GM23248 (cell line): ENCODE results near the gene C14orf93. TPM values are rescaled to one million over a fixed set of nuclear protein-coding genes. Genes with fewer than 3 reads are reported as not detected.

ENCODE experiments used
- DNase-seq: peaks from one replicate; pipeline ENCODE4 v3.0.0-alpha.2; 2015
- H2AFZ ChIP-seq: fragments of 200-600 bp; sonication (generic); 2 replicates; pipeline ENCODE4 v1.6.1; 2016; ENCODE audit warnings: antibody characterized with exemption
- H3F3A ChIP-seq: fragments of 200-600 bp; sonication (generic); 2 replicates; pipeline ENCODE4 v1.6.1; 2016; ENCODE audit warnings: mild to moderate bottlenecking, antibody characterized with exemption, mixed run types; ENCODE audit not compliant: insufficient read depth
- H3K27ac ChIP-seq: fragments of 200-600 bp; sonication (generic); 2 replicates; pipeline ENCODE4 v1.5.1; 2016; ENCODE audit warnings: mild to moderate bottlenecking
- H3K27me3 ChIP-seq: fragments of 200-600 bp; sonication (generic); replicated peaks from 2 replicates; pipeline ENCODE4 v1.6.1; 2016; ENCODE audit warnings: mild to moderate bottlenecking; ENCODE audit not compliant: insufficient read depth
- H3K36me3 ChIP-seq: fragments of 200-600 bp; sonication (generic); 2 replicates; pipeline ENCODE4 v1.6.1; 2016; ENCODE audit warnings: low read depth, mild to moderate bottlenecking
- H3K4me1 ChIP-seq: fragments of 200-600 bp; sonication (generic); 2 replicates; pipeline ENCODE4 v1.6.1; 2016; ENCODE audit warnings: mild to moderate bottlenecking; ENCODE audit not compliant: insufficient read depth
- H3K4me2 ChIP-seq: fragments of 200-600 bp; sonication (generic); one replicate; pipeline ENCODE4 v1.6.1; 2016; ENCODE audit warnings: mild to moderate bottlenecking; ENCODE audit not compliant: unreplicated experiment
- H3K4me3 ChIP-seq: fragments of 200-600 bp; sonication (generic); 2 replicates; pipeline ENCODE4 v1.5.1; 2016; ENCODE audit warnings: mild to moderate bottlenecking
- H3K79me2 ChIP-seq: fragments of 200-600 bp; sonication (generic); 2 replicates; pipeline ENCODE4 v1.6.1; 2016; ENCODE audit warnings: mild to moderate bottlenecking; ENCODE audit not compliant: insufficient read depth
- H3K9ac ChIP-seq: fragments of 200-600 bp; sonication (generic); 2 replicates; pipeline ENCODE4 v1.6.1; 2016; ENCODE audit warnings: mild to moderate bottlenecking
- H3K9me2 ChIP-seq: fragments of 200-600 bp; sonication (generic); 2 replicates; pipeline ENCODE4 v1.6.1; 2016; ENCODE audit warnings: mixed run types, mild to moderate bottlenecking, moderate library complexity; ENCODE audit not compliant: insufficient read depth
- H3K9me3 ChIP-seq: fragments of 200-600 bp; sonication (generic); one replicate; pipeline ENCODE4 v1.6.1; 2017; ENCODE audit warnings: low read depth
- H4K20me1 ChIP-seq: fragments of 200-600 bp; sonication (generic); 2 replicates; pipeline ENCODE4 v1.6.0; 2016; ENCODE audit not compliant: insufficient read depth
- EZH2 ChIP-seq: fragments of 200-600 bp; sonication (generic); IDR thresholded peaks from 2 replicates; pipeline ENCODE4 v1.6.1; 2018; ENCODE audit warnings: antibody characterized with exemption, mild to moderate bottlenecking; ENCODE audit not compliant: insufficient read depth, poor library complexity, severe bottlenecking
- EZH2phosphoT487 ChIP-seq: fragments of 200-600 bp; sonication (generic); IDR thresholded peaks from 2 replicates; pipeline ENCODE4 v1.6.1; 2018; ENCODE audit warnings: antibody characterized with exemption, moderate library complexity, mild to moderate bottlenecking, low read depth; ENCODE audit not compliant: insufficient read depth
- WGBS, 2 experiments: methylation state at CpG; one replicate each; pipeline ENCODE4 v1.1.6; 2015 to 2017; ENCODE audit warnings: low lambda C conversion rate in 2 of 2, low coverage in 1 of 2; ENCODE audit errors: missing lambda C conversion rate in 2 of 2; 5-methylcytosine and 5-hydroxymethylcytosine counted together
- in situ Hi-C: fragments of 300-500 bp; cut with MboI; formaldehyde crosslinking; loops from 2 replicates; pipeline ENCODE4 v1.15.0; 2020
- polyA plus RNA-seq: library from polyadenylated mRNA; unstranded; fragments of >200 nt; fragmentation: Nextera tagmentation; extraction: Ambion mirVana; gene quantifications from 2 replicates; pipeline ENCODE4 v1.2.1, GENCODE V29; 2016
- total RNA-seq: library from RNA; depleted of rRNA; stranded (reverse); fragments of >200 nt; shearing (Covaris generic); gene quantifications from 2 replicates; pipeline ENCODE4 v1.2.3, GENCODE V29; 2014; rRNA removed

The C14orf93 gene, protein sequence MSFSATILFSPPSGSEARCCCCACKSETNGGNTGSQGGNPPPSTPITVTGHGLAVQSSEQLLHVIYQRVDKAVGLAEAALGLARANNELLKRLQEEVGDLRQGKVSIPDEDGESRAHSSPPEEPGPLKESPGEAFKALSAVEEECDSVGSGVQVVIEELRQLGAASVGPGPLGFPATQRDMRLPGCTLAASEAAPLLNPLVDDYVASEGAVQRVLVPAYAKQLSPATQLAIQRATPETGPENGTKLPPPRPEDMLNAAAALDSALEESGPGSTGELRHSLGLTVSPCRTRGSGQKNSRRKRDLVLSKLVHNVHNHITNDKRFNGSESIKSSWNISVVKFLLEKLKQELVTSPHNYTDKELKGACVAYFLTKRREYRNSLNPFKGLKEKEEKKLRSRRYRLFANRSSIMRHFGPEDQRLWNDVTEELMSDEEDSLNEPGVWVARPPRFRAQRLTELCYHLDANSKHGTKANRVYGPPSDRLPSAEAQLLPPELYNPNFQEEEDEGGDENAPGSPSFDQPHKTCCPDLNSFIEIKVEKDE
- total RNA-seq (7.1 and 11.4 TPM in 2 replicates), polyA plus RNA-seq (2.2 and 3.4 TPM in 2 replicates)

DNA sequence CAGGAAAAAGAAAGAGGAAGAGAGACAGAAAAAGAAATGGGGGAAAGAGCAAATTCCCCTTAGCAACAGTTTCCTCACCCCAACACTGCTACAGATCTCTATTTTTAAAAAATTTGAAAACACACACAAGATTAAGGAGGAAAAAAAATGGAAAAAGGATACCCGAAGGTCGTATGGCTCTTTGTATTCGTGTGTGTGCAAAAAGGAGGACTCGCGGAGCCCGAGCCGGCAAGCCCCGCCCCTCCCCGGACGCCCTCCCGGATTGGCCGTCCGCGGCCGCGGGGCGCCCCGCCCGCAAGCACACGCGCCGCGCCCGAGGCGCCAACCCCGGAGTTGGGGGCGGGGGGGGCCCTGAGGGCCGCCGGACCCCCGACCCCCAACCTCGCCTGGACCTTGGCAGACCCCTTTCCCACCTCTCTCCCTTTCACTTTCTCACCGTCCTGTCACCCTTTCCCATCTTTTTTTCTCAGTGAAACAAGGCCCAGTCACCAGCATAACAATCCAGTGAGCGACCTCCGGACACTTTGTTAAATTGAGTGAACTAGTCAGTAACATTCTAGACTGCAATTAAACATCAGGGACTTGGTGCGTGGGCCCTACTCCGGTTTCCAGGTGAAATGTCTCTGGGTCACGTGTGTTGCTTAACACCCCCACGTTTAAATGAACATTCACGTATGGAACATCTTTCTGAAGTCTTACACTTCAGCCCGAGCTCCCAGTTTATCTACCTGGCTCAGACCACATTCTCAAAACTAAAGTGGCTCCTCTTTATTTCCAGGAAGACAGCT lies at the start of gene C14orf93:
Gene C14orf93 (minus strand): TSS at position 205 of the 788 bp plus-strand sequence. CDS start 11,120 bp downstream, outside the sequence.
- peak; percentile 89 for DNase-seq
- WGBS, 2 experiments = 1 to 2% methylated on average over 17 to 38 of the region's 40 CpGs
- Histone ChIP-seq H3K36me3 (no peaks in the 10 kb centered on the region), H3K4me2 (peak within 1 kb of the TSS; percentile 74), H3K79me2 (peaks cover 5% of the 10 kb centered on the region; the same call in 1 of the 2 replicates), H4K20me1 (no peaks in the 10 kb centered on the region), H2AFZ (peak within 1 kb of the TSS; percentile 90), H3F3A (peaks cover 25% of the 10 kb centered on the region; the same call in 1 of the 2 replicates), H3K27ac (peak within 1 kb of the TSS; percentile 46), H3K4me3 (peak within 1 kb of the TSS; percentile 78), H3K27me3 (no peaks in the 10 kb centered on the region), H3K4me1 (peaks cover 22% of the 10 kb centered on the region), H3K9me2 (no peaks in the 10 kb centered on the region), H3K9ac (peak within 1 kb of the TSS; percentile 76), H3K9me3 (no peaks in the 10 kb centered on the region)
- in situ Hi-C loops = no loop called here
- no peak for TF ChIP-seq EZH2phosphoT487
- no peak for TF ChIP-seq EZH2

DNA sequence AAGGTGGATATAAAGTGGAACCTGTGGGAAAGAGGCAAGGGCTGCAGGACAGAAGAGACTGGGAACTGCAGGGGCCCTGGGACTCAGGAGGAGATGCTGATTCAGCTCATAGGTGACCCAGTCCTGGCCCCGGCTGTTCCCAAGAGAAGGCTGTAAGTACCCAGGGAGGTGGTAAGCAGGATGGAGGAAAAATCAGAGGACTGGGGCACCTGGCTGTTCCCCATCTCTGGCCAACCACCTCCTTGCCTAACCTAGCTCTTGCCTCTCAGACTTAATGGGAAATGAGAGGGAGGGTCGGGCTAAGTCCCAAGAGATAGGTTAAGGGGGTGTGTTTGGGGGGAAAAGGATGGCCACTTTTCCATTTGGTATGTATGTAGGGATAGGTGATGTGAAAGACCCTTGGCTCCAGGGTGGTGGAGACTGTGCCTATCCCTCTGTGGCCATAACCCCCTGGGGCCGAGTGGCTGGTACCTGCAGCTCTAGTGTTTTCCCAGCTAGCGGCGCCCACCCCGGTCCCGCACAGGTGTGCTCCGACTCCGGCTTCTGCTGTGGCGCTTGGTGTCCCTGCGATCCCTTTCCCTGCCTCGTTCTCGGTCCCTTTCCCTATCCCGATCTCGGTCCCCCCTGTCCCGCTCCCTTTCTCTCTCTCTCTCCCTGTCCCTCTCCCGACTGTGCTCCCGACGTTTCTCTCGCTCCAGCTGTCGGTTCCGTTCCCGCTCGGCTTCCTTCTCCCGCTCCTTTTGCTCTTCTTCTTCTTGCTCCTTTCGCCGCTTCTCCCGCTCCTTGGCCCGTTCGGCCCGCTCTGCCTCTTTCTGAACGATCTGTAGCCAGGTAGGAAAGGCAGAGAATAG lies 48.9 kb upstream of the C14orf93 start:
- Histone ChIP-seq H3K9me2 (no peaks in the 10 kb centered on the region), H3K4me1 (peaks cover 24% of the 10 kb centered on the region), H3K36me3 (peaks cover 32% of the 10 kb centered on the region), H3K4me2 (no peak overlapping the region), H3K9ac (no peak overlapping the region), H3K79me2 (peaks cover 29% of the 10 kb centered on the region), H2AFZ (no peak overlapping the region), H3K27ac (no peak overlapping the region), H3F3A (peaks cover 39% of the 10 kb centered on the region), H3K9me3 (no peaks in the 10 kb centered on the region), H3K27me3 (no peaks in the 10 kb centered on the region), H3K4me3 (no peak overlapping the region), H4K20me1 (no peaks in the 10 kb centered on the region)
- in situ Hi-C loops = no loop called here
- no peak for DNase-seq
- no peak for TF ChIP-seq EZH2phosphoT487
- no peak for TF ChIP-seq EZH2
- 84 to 88% methylated on average over 29 to 32 of the region's 32 CpGs for WGBS, 2 experiments

DNA sequence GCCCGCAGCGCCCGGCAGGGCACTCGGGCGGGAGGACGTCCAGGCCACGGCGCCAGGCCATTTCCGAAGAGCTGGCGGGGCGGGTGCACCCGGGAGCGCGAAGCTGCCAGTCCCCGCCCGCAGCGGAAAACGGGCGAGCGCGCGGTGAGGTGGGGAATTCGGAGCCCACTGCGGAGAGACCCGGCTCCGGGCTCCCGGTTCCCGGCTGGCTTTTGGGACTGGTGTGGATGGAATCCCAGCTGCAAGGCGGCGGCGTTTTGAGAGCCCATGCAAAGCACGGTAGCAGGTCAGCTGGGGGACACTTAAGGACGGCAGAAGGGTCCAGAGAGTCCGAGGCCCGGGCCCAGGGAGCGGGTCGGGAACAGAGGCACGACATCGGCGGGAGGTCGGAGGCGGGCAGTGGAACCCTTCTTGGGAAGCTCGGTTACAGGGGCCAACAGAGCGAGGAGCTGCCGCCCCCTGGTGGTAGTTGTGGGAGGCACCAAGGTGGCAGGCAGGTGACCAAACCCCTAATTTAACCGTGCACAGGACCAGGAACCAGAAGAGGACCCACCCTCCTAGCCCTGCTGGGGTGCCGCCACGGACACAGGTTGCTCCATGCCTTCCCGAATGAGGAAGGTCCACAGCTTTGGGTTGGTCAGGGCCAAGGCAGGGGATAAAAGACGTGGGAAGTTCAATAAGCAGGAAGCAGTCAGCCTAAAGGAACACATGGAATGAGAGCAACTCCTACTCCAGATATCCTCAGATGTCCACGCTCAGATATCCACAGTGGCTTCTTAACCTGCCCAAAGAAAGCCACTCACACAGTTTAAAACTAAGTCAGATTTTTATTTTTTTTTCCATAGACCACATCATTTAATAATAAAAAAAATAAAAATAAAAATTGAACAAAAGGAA lies 48.1 kb upstream of the C14orf93 start:
- Histone ChIP-seq H3K9ac (peak overlapping the region; percentile 68), H3F3A (peaks cover 30% of the 10 kb centered on the region), H3K4me1 (peaks cover 24% of the 10 kb centered on the region), H4K20me1 (no peaks in the 10 kb centered on the region), H3K36me3 (peaks cover 23% of the 10 kb centered on the region), H3K27ac (peak overlapping the region; percentile 39; the same call in 1 of the 2 replicates), H3K79me2 (peaks cover 21% of the 10 kb centered on the region), H3K4me2 (peak overlapping the region; percentile 84), H3K9me2 (no peaks in the 10 kb centered on the region), H3K9me3 (no peaks in the 10 kb centered on the region), H2AFZ (peak overlapping the region; percentile 51), H3K27me3 (no peaks in the 10 kb centered on the region), H3K4me3 (peak overlapping the region; percentile 72)
- TF ChIP-seq EZH2phosphoT487 (no peak), EZH2 (no peak)
- DNase-seq = peak; percentile 89
- in situ Hi-C loops = no loop called here
- 1 to 2% methylated on average over 42 to 43 of the region's 51 CpGs for WGBS, 2 experiments
